ENCODE results near the gene TNC. TPM values are rescaled to one million over a fixed set of nuclear protein-coding genes. Genes with fewer than 3 reads are reported as not detected.
A peak's percentile ranks its signal among the peaks of the same experiment; 100 is the strongest.
"Not testable (repeated sequence)": the region's sequence is repeated elsewhere in the genome, so short reads cannot be mapped to it uniquely, and the experiment has no call there.

TNC gene
- total RNA-seq, 1 donor from 2014 or later = under 0.01 TPM

- no peak for DNase-seq (ENCODE audit: low read depth in 2 of 2)
Measured at GRCh38 chr9:115135821-115136778, 18.1 kb upstream of the TNC start.

DNA sequence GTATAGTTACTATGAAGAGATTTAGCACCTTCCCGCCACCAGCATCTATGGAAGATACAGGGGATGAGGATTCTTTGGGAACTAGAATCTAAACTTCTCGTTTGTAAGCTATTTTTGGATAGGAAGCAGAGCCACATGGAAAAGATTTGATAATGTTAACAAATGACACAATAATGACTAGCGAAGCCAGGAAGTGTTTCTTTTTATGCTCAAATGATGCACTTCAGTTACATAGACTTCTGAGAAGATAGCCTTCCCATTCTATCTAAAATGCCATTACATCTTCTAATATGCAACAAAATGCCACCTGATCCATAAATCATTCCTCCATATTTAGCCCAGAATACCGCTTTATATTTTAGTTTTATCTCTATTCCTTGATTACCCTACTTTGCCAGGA lies 17.0 kb upstream of the TNC start:
- DNase-seq (ENCODE audit: low read depth in 2 of 2) = no peak

DNA sequence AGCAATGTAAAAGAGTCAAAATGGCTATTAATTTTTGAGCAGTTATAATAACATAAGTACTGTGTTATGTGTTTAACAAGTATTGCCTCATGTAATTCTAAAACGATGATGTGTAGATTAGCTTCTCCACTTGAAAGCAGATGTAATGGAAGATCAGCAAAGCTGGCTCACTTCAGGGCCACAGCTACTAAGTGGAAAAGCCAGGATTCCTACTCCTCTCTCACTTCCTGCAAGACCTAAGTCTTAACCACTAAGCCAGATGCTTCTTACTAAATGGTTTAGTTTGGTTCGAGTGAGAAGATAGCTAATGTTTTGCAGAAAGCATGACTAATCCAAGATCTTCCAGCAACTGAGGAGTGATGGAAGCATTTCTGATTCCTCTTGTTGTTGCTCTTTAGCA lies 15.7 kb upstream of the TNC start:
- no peak for DNase-seq (ENCODE audit: low read depth in 2 of 2)

- DNase-seq (ENCODE audit: low read depth in 2 of 2) = no peak
Measured at GRCh38 chr9:115132648-115133047, 14.7 kb upstream of the TNC start.

DNA sequence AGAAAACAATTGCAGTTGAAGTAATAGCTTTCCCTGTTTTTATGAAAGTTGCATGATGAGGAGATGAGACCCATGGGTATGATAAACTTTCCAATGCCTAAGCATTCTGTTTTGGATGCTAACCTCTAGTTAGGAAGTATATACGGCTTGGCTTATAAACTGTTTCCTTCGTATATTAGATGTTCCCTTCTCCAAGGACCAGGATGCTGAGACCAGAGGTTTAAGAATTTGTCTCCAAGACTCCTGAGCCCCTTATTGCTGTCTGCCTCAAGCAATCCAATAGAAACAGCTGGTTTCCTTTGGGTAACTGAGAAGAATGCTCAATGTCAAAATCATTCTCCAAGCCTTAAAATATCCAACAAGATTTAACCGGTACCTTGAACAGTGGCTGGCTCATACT lies 12.2 kb upstream of the TNC start:
- no peak for DNase-seq (ENCODE audit: low read depth in 2 of 2)

- not testable (repeated sequence) for DNase-seq (ENCODE audit: low read depth in 2 of 2)
Measured at GRCh38 chr9:115128726-115129125, 10.8 kb upstream of the TNC start.

DNA sequence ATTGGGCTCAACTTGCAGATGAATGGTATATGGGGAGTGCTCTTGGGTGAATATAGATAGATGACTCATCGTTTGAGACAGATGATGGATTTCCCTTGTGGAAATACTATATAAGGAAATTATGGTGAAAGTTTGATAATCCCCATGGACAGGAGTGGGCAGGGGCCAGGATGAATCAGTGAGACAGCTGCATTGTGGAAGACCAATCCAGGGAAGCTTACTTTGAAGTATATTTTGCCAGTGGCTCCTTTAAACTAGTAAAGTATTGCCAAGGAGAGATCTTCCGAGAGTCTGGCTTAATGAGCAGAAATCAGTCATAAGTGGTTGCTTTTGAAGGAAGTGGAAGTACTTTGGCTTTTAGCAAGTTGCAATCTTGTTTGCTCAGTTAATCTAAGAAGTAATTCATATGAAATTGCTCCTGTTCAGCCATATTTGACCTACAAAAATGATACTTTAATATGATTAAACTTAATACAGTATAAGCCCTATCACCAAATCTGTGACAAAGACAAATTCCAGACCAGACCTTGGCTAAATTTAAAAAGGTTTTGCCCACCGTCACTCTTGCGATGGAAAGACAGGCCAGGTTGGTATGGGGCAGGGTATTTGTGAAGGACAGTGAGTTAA lies 9.3 kb upstream of the TNC start:
- DNase-seq (ENCODE audit: low read depth in 2 of 2) = no peak

DNA sequence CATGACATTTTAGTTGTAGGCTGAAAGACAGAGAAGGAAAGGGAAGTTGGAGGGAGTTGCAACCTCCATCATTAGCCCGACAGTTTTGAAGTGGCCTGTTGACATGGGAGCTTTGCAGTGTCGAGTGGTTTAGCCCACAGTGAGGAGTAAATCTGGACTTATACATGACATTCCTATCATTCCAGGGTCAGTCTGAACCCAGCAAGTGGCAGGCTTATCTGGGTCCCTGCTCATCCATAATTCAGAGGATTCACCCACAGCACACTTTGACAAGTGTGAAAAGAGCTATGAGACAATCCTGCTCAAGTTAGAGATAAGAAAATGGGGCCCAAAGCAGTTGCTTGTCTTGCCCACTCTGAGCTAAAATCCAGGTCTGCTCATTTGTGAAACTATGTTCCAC lies 8.4 kb upstream of the TNC start:
- no peak for DNase-seq (ENCODE audit: low read depth in 2 of 2)

DNA sequence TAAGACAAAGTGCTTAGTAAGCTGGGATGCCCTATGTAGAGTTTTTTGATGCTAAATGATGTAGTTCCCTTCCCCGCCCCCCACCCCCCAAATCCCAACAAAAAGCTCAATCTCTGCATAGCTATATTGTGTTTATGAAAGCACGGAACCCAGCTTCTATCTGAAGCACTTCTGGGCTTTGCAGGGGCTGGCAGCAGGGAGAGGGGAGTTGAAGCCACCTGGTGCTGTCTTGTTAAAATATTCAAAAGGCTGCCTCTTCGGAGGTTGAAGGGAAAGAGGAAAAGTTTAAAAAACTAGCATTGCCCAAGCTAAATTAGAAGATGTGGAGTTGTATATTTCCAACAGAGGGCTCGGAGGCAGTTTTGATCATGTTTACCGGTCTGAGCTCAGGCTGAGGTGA lies 5.0 kb upstream of the TNC start:
- no peak for DNase-seq (ENCODE audit: low read depth in 2 of 2)

- DNase-seq (ENCODE audit: low read depth in 2 of 2) = no peak
Measured at GRCh38 chr9:115121181-115121580, 3.2 kb upstream of the TNC start.

GRCh38 chr9:115118879-115119218 lies 892 bp upstream of the TNC start:
- DNase-seq (ENCODE audit: low read depth in 2 of 2) = peak in 1 of 2 donors; percentile 41

DNA sequence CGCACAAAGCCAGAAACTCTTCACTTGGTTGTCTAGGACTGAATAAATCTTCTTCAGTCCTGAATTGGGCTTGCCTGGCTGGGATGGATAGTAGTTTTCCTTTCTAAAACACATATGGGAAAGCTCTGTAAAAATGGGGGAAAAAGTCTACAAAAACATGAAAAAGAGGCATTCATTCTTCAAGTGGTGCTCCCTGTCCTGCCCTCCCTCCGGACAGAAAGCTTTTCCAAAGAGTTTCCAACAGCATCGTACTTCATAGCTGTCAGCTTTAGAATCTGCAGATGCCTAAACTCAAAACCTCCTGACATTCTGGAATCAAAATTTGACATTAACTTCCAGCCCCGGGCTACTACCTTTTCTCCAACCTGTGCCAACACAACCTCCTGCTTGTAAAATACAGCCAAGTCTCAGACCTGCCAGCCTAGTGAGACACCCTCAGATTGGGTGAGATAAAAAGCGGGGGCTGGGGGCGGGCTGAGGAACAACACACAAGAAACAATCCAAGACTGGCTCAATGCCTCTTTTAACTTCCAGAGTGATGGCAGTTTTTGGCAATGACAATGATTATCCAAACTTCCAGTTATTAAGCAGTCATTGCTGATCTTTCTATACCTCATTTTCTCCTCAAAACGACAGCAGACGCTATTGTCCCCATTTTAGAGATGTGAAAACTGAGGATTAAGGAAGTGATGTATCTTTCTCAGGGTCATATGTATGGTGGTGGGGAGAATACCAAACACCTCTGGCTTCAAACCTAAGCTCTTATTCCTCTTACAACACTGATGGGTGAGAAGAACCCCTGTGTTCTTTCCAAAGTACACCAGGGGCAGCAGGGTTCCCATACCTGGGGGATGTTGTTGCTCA lies 1.3 kb downstream of the TNC start:
- DNase-seq (ENCODE audit: low read depth in 2 of 2) = no peak

DNA sequence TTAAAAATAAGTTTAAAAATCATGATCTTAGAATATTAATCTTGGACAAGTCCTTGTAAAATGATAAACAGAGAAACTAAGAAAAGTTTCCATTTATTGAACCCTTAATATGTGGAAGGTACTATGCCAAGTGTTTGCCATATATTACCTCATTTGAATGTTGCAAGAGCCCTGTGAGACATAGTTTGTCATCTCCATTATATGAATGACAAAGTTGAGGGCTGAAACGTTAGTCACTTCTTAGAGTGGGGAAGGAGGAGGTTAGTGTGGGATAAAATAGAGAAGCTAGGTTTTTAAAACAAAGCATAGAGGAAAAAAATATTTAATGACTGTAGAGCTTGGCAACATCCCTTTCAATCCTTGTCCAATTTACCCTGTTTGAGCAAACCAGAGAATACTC lies 2.0 kb downstream of the TNC start:
- no peak for DNase-seq (ENCODE audit: low read depth in 2 of 2)

GRCh38 chr9:115115117-115115880 lies 2.7 kb downstream of the TNC start:
- no peak for DNase-seq (ENCODE audit: low read depth in 2 of 2)

- DNase-seq (ENCODE audit: low read depth in 2 of 2) = no peak
Measured at GRCh38 chr9:115114546-115114945, 3.4 kb downstream of the TNC start.

DNA sequence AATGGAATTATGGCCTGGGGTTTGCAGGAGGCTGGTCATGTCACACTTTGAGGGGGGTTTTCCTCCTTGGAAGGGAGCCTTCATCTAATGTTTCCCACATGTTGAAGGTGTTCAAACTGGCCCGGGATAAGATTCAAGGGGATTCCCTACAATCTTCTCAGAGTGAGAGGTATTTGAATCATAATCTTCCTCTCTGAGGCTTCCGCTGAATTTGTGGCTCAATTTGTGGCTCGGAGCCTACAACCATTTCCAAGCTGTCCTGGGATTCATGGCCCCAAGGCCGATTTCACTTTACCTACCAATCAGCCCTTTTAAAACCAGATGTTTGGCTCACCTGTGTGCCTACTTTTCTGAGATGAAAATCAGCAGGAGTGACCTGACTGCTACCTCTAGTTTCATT lies 3.9 kb downstream of the TNC start:
- DNase-seq (ENCODE audit: low read depth in 2 of 2) = no peak

DNA sequence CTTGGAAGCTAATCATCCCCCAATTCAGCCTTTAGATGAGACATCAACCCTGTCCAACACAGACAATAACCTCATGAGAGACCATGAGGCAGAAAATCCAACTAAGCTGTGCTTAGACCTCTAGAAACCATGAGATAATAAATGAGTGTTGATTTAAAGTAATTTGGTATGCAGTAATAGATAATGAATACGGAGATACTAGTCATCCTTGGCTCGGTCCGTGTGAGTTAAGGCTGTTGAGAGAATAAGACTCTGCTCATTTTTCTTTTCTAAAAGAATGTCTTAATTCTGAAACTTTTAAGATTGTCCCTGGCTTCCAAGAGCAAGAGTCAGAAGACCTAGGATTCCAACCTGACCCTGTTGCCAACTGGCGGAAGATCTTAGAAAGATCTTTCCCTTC lies 6.1 kb downstream of the TNC start:
- DNase-seq (ENCODE audit: low read depth in 2 of 2) = no peak

DNA sequence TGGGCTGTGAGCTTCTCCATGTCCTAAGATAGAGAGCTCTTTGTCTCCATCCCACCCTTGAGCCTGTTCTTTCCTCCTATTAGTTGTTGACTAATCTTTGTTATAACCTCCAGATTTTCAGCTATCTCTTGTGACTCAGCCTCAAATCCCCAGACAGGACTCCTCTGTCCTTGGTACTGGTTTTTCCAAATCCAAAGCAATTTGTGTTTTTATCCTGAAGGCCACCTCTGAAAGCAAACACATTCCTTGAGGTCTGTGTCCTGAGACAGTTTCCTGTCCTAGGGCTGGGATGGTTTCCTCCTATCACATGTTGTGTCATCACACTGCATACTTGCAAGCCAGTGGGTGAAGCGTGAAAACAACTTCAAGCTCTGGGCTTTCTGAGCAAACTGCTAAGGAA lies 8.5 kb downstream of the TNC start:
- DNase-seq (ENCODE audit: low read depth in 2 of 2) = no peak

DNA sequence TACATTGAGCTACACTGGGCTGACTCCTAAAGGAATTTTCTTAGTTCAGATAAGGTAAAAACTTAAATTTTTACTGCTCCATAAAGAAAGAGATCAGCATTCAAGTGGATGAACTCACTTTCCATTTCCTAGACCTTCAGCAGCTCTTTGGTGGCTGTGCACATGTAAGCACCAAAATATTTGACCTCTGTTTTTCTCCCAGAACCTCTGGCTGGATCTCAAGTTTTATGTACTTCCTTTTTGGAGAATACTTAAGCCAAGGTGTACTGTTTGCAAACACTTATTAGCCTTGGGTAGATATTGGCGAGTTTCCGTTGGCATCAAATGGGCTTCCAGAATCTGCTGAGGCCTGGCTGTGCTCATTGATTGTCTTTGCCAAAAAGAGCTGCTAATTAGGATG lies 10.3 kb downstream of the TNC start:
- no peak for DNase-seq (ENCODE audit: low read depth in 2 of 2)

DNA sequence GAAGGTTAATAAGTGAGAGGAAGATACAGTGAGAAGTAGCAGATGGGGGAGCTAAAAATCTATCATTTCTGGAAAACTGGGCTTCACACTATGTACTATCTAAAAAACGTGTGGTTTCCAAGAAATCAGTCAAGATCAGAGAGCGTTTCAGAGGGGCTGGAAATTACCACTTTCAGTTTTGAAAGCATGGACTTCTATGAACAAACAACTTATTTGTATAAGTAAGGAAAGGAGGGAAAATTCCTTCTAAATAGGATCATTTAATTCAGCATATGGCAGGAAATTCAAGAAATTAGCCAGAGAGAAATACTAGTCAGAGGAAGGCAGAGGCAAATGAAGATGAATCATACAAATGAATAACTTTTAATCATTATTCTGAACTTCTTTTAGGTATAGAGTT lies 11.3 kb downstream of the TNC start:
- no peak for DNase-seq (ENCODE audit: low read depth in 2 of 2)

DNA sequence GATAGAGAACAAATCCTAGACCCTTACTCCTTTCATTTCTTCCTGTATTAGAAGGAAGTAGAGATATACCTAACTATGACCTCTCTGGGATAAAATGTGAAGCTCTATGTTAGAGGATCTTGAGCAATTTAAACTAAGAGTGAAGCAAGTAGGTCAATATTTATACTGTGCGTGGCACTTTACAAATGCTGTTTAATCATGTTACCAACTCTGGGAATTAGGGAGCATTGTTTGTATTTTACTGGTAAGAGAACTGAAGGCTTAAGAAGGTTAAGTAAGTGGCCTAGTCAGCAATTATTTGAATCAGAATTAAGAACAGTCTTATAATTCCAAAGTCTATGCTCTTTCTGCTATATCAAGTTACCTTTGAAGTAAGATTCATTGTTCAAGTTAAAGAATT lies 12.0 kb downstream of the TNC start:
- no peak for DNase-seq (ENCODE audit: low read depth in 2 of 2)

DNA sequence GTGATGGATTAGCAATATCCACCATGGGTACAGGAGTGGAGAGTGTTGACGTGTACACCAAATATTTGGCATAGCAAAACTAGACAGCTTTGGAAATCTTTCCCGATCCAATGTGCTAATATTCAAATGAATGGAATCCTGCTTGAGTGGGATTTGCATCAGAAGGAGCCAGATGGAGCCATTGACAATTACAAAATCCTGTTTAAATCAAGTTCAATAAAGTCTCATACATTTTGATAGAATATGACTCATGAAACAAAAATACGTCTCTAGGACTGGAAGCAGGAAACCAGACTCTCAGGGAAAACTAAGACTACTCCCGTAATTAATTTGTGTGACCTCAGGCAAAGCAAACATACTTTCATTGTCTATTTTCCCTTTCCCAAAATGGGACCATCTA lies 13.0 kb downstream of the TNC start:
- DNase-seq (ENCODE audit: low read depth in 2 of 2) = no peak
